Suppressor macrophage (primary cell): Measurements from ENCODE around the gene FAS.
"Not testable (repeated sequence)": the region's sequence is repeated elsewhere in the genome, so short reads cannot be mapped to it uniquely, and the experiment has no call there.

Source experiments
- DNase-seq, 4 experiments: peaks; one replicate each; pipeline ENCODE4 v3.0.0-alpha.2; 2020 to 2022

The FAS gene

DNA sequence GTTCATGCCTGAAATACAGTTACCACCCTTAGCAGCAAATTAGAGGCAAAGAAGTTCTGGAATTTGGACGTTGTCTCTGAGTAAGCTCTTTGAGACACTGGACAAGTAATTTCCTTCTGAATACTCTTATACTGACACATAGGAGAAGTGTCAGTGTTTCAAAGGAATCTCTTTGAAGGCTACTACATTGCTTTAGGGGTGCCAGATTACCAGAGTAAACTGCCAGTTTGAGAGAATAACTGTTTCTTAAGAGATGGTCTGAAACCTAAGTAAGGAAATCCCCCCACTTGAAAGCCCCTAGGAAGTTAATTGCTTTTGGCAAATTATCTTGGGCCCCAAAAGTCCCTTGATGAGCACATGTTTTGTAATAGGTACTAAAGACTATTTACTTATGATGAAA is 3.4 kb downstream of the FAS start:
- peak in 1 of 4 experiments; percentile 14 for DNase-seq

DNA sequence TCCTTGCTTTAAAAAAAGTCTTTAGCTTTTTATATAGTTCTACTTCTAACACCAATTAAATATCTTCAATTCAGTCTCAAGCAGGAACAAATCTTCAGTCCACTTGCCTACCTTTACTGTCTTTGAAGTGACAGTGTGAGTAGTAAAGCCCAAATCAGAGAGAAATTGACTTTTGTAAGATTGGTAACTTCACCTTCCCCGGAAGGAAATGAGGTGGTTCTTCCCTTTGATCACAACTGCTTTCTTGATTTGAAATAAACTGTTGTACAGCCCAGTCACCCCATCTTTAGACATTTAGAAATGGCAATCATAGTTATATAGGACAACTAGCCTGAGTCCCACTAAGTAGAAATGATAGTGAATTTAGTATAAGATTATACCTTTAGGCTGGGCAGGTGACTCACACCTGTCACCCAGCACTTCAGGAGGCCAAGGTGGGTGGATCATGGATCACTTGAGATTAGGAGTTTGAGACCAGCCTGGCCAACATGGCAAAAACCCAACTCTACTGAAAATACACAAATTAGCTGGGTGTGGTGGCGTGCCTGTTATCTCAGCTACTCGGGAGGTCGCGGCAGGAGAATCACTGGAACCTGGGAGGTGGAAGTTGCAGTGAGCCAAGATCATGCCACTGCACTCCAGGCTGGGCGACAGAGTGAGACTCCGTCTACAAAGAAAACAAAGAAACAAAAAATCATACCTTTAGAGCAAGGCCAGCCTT is 4.7 kb downstream of the FAS start:
- no peak for DNase-seq

GRCh38 chr10:88996927-88997326 is 6.3 kb downstream of the FAS start:
- peak; percentile 26 to 70 (median 44) for DNase-seq

DNA sequence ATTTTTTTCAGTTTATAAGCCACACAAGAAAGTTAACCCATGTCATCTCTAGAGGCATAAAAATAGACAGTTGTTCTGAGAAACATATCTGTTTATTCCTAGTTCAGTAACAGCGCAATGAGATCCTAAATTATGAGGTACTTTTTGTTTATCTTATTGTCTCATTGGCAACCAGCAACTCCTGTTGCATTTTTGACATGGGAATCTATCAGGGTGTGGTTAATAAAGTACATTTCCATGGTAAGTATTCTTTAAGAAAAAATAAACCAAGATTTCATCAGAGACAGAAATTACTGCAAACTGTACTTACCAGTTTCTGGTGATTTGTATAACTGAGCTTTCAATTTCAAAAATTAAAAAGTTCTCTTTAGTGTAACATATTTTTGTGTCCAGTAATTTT is 9.0 kb downstream of the FAS start:
- DNase-seq: no peak

- DNase-seq: no peak
Measured at GRCh38 chr10:89001024-89001728, 10.6 kb downstream of the FAS start.

DNA sequence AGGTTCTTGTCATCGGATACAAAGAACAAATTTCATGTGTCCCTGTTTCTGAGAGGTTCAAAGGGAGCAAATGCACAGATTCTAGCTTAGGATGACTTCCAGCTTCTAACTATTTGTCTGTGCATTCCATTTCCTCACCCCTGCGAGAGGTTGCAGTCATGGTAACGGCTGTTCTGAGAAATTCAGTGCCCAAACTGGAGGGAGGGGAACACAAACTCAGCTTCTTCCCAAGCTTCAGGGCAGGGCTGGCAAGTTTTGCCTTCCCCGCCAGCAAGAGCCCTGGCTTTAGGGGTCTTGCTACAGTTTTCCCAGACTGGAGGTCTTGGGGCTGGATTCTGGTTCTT is 11.1 kb downstream of the FAS start:
- no peak for DNase-seq

DNA sequence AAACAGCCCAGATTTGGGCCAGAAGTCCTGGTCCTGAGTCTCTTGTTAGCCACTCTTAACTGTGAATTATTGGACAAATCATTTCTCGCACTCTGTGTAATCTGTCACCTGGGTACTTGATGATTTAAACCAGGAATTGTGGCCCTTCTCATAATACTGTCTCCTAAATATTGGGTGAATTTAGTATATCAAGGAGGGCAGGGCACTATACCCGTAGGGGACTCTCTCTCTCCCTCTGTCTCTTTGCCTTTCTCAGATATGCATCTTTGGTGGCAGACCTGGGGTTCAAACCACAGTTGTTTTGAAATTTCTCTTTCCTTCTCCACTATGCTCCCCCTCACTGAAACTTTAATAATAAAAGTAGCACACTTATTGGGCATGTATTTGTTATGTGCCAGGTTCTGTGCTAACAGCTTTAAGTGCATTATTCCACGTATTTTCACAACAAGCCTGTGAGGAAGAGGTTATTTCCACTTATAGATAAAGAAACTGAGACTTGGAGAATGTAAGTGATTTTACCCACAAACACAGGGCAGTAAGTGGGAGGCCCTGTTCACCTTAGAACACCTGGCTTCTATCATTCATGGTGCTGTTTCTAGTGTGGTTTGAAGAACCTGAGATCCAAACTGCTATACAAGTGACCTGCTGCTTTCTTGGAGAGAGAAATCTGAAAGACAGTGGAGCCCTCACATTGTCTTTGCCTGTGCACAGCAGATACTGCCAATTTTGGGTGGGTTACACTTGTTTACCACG is 11.8 kb downstream of the FAS start:
- no peak for DNase-seq

DNA sequence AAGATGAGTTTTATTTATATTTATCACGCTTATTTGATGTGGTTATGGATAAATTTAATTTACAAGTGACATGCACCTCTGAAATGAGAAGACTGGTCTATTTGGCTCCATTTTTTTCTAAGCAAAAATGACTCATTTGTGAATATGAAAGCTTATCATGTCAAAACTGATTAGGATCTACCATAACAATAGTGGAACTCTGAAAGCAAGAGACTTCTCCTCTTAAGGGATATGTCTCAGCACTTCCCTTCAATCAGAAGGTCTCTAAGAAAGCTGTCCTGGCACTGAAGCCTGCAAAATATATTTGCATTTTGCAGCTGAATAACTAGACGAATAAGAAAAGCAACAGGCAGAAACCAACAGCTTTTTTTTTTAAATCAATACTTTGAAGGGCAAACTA is 12.7 kb downstream of the FAS start:
- no peak for DNase-seq

DNA sequence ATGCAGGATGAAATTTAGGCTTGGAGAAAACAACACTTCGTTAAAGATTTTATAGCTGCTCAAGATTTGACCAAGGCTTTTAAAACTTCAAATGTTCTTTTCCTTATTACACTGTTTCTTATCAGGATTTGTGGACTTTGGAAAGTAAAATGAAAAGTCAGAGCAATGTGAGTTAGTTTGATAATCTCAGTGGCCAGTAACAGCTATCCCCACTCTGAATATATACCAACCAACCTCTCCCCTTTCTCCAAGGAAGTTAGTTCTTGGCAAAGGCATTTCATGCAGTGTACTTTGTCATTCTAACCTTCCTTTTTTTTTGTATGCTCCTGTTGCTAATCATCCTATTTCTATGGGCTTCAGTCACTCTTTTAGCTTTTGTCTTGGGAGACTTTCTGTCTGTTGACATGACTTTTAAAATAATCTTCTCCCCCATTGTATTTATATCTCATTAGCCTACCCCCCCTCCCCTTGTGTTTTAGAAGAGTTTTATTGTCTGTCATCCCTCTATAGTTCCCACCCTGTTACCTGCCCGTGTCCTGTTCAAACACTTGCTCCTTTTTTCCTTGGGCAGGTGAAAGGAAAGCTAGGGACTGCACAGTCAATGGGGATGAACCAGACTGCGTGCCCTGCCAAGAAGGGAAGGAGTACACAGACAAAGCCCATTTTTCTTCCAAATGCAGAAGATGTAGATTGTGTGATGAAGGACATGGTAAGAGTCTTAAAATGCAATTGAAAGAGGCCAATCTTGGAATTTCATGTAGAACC is 16.7 kb downstream of the FAS start:
- DNase-seq: no peak

GRCh38 chr10:89018700-89019346 is 28.2 kb downstream of the FAS start:
- DNase-seq: not testable (repeated sequence)

GRCh38 chr10:89019569-89020327 is 29.1 kb downstream of the FAS start:
- DNase-seq: no peak

- not testable (repeated sequence) for DNase-seq
Measured at GRCh38 chr10:89021526-89021925, 30.9 kb downstream of the FAS start.

GRCh38 chr10:89022734-89023133 is 32.1 kb downstream of the FAS start:
- DNase-seq: no peak

- no peak for DNase-seq
Measured at GRCh38 chr10:89025453-89025852, 34.9 kb downstream of the FAS start.

GRCh38 chr10:89029181-89029580 is 38.6 kb downstream of the FAS start:
- peak in 2 of 4 experiments; percentile 15 to 35 for DNase-seq

- DNase-seq: peak; percentile 85 to 92 (median 86)
Measured at GRCh38 chr10:89029785-89030437, 39.3 kb downstream of the FAS start.

DNA sequence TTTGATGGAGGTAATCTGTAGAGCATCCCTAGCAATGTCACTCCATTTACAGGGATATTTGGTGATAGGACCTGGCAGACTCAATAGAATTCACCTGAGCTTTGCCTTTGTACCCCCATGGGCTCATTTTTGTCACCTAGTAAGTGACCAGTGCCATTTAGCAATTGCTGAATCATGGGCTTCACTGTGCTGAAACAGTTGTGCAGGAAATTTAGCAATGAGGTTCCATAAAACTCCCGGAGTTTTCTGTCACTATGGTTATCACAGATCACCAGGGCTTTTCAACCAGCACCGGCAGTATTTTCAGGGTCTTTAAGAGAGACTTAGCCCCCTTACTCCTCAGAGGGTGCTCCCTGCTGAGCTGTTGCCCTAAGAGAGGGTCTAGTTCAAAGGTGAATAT is 40.2 kb downstream of the FAS start:
- DNase-seq: peak; percentile 31 to 66 (median 60)

GRCh38 chr10:89032141-89032891 is 41.7 kb downstream of the FAS start:
- peak; percentile 69 to 93 (median 87) for DNase-seq

DNA sequence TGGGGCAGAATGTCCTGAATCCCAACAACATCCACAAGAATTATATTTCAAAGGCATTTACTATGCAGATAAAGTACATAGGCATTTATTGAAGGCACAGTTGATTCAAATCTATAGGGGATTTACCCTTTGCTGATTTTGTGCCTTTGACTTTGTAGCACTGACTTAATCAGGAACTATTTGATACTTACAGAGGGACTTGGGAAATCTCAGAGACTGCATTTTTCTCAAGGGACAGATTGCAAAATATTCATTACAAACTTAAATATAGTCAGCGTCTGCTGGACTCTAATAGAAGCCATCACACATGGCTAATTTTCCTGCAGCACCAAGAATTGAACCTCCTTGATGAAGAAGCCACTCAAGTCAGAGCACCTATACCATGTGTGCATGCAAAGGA is 44.9 kb downstream of the FAS start:
- peak; percentile 21 to 80 (median 54) for DNase-seq

DNA sequence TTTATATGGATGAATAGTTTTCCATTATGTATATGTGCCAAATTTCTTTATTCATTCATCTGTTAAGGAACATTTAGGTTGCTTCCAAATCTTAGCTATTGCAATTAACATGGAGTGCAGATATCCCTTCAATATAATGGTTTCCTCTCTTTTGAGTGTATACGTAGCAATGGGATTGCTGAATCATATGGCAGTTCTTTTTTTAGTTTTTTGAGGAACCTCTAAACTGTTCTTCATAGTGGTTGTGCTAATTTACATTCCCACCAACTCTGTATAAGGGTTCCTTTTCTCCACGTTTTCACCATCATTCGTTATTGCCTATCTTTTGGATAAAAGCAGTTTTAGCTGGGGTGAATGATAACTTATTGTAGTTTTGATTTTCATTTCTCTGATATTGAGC is 46.5 kb downstream of the FAS start:
- peak in 3 of 4 experiments; percentile 18 to 78 (median 76) for DNase-seq
